ENCODE data around the gene BCL2L13.

The BCL2L13 gene

DNA sequence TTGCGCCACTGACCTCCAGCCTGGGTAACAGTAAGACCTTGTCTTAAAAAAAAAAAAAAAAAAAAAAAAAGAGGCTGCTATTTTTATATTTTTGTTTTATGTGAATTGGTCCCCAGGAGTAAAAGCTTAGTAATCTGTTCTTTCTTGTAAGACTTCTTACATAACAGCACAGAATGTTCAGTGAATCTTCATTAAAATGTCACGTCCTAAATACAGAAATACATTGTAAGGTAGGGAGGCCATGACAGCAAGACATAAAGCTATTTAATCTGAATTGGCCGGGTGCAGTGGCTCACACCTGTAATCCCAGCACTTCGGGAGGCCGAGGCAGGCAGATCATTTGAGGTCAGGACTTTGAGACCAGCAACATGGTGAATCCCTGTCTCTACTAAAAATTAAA lies 71.5 kb downstream of the BCL2L13 start:
- H3K4me3 ChIP-seq (ENCODE audit: low read depth, low read length): no peak overlapping the region
- TF ChIP-seq, protein P1, sequence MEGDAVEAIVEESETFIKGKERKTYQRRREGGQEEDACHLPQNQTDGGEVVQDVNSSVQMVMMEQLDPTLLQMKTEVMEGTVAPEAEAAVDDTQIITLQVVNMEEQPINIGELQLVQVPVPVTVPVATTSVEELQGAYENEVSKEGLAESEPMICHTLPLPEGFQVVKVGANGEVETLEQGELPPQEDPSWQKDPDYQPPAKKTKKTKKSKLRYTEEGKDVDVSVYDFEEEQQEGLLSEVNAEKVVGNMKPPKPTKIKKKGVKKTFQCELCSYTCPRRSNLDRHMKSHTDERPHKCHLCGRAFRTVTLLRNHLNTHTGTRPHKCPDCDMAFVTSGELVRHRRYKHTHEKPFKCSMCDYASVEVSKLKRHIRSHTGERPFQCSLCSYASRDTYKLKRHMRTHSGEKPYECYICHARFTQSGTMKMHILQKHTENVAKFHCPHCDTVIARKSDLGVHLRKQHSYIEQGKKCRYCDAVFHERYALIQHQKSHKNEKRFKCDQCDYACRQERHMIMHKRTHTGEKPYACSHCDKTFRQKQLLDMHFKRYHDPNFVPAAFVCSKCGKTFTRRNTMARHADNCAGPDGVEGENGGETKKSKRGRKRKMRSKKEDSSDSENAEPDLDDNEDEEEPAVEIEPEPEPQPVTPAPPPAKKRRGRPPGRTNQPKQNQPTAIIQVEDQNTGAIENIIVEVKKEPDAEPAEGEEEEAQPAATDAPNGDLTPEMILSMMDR (IDR thresholded peaks at IDR 0.05; ENCODE audit: insufficient read depth, low read depth, low read length, missing control alignments): no peak
- no peak for DNase-seq (ENCODE audit: low read depth)

DNA sequence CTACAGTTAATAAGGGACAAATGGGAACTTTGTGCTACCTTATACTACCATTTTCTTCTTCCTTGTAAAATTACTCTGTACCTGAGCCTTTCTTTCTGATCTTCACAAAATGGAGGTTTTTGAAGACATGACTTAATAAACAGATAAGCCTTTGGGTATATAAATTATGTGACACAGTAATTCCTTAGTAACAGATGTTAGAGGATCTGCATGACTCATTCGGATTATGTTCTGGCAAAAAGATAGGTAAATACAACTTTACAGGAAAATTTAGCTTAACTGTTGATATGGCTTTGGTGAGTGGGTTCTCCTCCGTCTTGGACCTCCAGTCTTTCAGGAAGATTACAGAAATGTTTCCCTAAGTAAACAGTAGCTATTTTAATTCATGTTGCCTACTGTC lies 73.9 kb downstream of the BCL2L13 start:
- DNase-seq (ENCODE audit: low read depth): no peak
- H3K4me3 ChIP-seq (ENCODE audit: low read depth, low read length): no peak overlapping the region
- TF ChIP-seq, protein P1 (IDR thresholded peaks at IDR 0.05; ENCODE audit: insufficient read depth, low read depth, low read length, missing control alignments): no peak

DNA sequence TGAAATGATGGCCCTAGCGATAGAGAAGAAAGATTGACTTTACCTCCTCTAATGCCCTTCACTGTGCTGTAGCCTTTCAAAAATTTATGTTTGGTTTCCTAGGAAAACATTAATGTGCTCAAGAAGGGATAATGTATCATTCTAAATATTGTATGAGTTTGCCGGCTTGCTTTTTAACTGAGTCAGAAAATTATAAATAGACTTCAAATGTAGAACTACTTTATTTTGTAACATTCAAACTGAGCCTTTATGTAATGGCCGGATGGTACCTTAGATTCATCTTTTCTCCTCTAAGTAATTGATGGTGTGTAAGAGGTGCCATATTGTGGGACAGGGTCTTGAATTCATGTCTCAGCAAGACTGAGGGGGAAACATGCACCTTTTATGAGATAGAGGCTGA lies 78.0 kb downstream of the BCL2L13 start:
- TF ChIP-seq, protein P1 (IDR thresholded peaks at IDR 0.05; ENCODE audit: insufficient read depth, low read depth, low read length, missing control alignments): no peak
- no peak for DNase-seq (ENCODE audit: low read depth)
- no peak overlapping the region for H3K4me3 ChIP-seq (ENCODE audit: low read depth, low read length)

DNA sequence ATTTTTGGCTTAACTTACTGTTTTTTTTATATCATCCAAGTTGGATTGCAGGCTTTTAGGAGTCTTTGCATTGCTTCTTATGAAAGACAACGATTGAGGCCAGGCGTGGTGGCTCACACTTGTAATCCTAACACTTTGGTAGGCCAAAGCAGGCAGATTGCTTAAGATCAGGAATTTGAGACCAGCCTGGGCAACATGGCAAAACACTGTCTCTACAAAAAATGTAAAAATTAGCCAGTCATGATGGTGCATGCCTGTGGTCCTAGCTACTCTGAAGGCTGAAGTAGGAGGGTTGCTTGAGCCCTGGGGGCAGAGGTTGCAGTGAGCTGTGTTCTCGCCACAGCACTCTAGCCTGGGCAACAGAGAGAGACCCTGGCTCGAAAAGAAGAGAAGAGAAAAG lies 79.2 kb downstream of the BCL2L13 start:
- DNase-seq (ENCODE audit: low read depth): no peak
- TF ChIP-seq, protein P1 (IDR thresholded peaks at IDR 0.05; ENCODE audit: insufficient read depth, low read depth, low read length, missing control alignments): no peak
- no peak overlapping the region for H3K4me3 ChIP-seq (ENCODE audit: low read depth, low read length)

DNA sequence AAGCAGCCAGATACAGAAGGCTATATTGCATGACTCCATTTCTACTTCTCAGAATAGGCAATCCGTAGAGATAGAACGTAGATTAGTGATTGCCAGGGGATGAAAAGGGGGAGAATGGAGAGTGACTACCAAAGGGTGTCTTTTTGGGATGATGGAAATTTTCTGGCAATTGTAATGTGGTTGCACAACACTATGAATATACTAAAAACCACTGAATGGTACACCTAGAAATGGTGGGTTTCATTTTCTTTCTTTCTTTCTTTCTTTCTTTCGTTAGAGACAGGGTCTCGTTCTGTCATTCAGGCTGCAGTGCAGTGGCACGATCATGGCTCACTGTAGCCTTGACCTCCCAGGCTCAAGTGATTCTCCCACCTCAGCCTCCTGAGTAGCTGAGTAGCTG lies 81.4 kb downstream of the BCL2L13 start:
- TF ChIP-seq, protein P1 (IDR thresholded peaks at IDR 0.05; ENCODE audit: insufficient read depth, low read depth, low read length, missing control alignments): no peak
- no peak overlapping the region for H3K4me3 ChIP-seq (ENCODE audit: low read depth, low read length)
- no peak for DNase-seq (ENCODE audit: low read depth)

DNA sequence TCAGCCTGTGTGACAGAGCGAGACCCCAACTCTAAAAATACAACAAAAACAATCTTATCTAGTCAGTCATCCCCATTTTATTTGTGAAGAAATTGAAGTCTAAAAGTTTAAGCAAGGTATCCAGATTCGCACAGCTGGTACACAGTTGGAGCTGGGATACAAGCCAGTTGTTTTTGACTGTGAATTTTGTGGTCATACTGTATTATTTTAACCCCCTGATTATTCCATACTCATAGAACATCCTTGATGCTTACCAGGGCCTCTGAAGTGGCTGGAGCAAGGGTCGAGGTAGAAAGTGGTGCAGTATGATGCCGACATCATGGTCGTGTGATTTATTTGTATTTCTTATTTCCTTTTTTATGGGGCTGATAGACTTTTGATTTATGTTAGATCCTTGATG lies 85.7 kb downstream of the BCL2L13 start:
- no peak overlapping the region for H3K4me3 ChIP-seq (ENCODE audit: low read depth, low read length)
- TF ChIP-seq, protein P1 (IDR thresholded peaks at IDR 0.05; ENCODE audit: insufficient read depth, low read depth, low read length, missing control alignments): no peak
- DNase-seq (ENCODE audit: low read depth): no peak

DNA sequence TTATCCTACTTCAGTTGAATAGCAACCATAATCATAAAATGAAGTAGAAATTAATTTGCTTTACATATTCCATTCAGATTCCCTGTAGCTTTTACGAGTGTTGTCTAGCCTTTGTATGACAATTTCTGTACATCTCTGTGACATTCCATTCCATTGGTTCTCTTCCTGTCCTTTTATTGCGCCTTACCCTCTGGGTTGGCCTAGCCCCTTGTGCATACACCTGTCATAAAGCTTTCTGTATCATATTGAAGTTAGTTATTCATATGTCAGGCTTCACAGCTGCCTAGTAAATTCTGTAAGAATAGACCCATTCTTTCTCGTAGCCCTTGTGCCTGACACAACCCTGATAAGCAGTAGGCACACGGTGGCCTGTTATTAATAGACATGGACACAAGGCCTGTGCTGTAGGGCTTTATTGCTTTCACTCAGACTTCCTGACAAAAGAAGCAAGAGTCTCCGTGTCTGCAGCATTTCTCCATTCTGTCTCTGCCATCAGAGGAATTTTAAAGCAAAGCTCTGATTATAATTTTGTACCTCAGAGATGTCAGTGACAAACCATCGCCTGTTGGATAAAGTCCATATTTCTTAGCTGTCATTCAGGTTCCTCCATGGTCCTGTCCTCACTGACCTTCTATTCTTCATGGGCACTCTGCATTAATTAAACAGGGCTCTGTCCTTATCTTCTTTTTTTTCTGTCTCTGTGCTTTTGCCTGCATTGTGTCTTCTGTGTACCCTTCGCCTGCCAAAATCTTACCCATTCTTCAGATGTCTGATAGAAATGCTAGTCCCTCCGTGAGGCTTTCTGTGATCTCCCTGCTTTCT lies 86.3 kb downstream of the BCL2L13 start:
- DNase-seq (ENCODE audit: low read depth): no peak
- H3K4me3 ChIP-seq (ENCODE audit: low read depth, low read length): no peak overlapping the region
- TF ChIP-seq, protein P1 (IDR thresholded peaks at IDR 0.05; ENCODE audit: insufficient read depth, low read depth, low read length, missing control alignments): no peak

Measured in GM12865 (cell line).